ENCODE measurements around the gene RPL18A. TPM values are rescaled to one million over a fixed set of nuclear protein-coding genes. Genes with fewer than 3 reads are reported as not detected.
"Not testable (repeated sequence)": the region's sequence is repeated elsewhere in the genome, so short reads cannot be mapped to it uniquely, and the experiment has no call there.

Gene RPL18A
- total and polyA plus RNA-seq, 2 donors from 2014 or later, result 1,282 to 1,707 TPM

DNA sequence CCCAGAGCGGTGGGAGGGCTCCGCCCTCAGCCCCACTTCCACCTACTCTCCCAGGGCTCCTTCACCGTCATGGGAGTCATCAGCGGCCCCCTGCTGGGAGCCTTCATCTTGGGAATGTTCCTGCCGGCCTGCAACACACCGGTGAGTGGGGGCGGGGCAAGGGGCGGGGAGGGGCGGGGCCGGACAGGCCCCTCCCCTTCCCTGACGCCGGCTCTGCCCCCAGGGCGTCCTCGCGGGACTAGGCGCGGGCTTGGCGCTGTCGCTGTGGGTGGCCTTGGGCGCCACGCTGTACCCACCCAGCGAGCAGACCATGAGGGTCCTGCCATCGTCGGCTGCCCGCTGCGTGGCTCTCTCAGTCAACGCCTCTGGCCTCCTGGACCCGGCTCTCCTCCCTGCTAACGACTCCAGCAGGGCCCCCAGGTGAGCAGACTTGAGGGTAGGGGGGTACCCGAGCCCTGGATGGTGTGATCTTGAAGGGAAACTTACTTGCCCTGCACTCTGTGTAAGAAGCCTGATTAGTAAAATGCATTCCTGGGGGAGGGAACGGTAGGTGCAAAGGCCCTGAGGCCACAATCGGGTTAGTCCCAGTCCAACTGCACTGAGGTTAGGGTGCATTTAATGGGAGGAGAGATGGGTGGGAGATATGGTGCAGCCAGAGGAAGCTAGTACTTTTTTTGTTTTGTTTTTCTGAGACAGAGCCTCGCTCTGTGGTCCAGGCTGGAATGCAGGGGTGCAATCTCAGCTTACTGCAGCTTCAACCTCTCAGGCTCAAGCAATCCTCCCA lies 24.1 kb downstream of the RPL18A start:
- no peak for DNase-seq
- no peaks in the 10 kb centered on the region for H3K27me3 ChIP-seq (ENCODE audit: control insufficient read depth, insufficient read depth, low read length)
- no peaks in the 10 kb centered on the region for H3K9me3 ChIP-seq (ENCODE audit: control insufficient read depth in 2 of 3, insufficient read depth in 1 of 3, low read length in 3 of 3)
- intact Hi-C loops (cut with DNase I), result no loop called here
- H3K27ac ChIP-seq (ENCODE audit: low read depth in 2 of 2, low read length in 2 of 2), result no peak overlapping the region
- H3K36me3 ChIP-seq (ENCODE audit: control insufficient read depth in 2 of 3, insufficient read depth in 3 of 3, low read length in 3 of 3), result no peaks in the 10 kb centered on the region
- H3K4me3 ChIP-seq (ENCODE audit: low read length in 3 of 3), result no peak overlapping the region
- H3K4me1 ChIP-seq (ENCODE audit: control insufficient read depth in 2 of 3, insufficient read depth in 2 of 3, low read depth in 1 of 3, low read length in 3 of 3), result no peaks in the 10 kb centered on the region
- H3K9ac ChIP-seq (ENCODE audit: low read length in 3 of 3), result no peak overlapping the region
- TF ChIP-seq, protein P1, sequence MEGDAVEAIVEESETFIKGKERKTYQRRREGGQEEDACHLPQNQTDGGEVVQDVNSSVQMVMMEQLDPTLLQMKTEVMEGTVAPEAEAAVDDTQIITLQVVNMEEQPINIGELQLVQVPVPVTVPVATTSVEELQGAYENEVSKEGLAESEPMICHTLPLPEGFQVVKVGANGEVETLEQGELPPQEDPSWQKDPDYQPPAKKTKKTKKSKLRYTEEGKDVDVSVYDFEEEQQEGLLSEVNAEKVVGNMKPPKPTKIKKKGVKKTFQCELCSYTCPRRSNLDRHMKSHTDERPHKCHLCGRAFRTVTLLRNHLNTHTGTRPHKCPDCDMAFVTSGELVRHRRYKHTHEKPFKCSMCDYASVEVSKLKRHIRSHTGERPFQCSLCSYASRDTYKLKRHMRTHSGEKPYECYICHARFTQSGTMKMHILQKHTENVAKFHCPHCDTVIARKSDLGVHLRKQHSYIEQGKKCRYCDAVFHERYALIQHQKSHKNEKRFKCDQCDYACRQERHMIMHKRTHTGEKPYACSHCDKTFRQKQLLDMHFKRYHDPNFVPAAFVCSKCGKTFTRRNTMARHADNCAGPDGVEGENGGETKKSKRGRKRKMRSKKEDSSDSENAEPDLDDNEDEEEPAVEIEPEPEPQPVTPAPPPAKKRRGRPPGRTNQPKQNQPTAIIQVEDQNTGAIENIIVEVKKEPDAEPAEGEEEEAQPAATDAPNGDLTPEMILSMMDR (IDR thresholded peaks at IDR 0.05; ENCODE audit: borderline replicate concordance, extremely low read depth, insufficient read depth), result no peak
- FAIRE-seq, result no peak

DNA sequence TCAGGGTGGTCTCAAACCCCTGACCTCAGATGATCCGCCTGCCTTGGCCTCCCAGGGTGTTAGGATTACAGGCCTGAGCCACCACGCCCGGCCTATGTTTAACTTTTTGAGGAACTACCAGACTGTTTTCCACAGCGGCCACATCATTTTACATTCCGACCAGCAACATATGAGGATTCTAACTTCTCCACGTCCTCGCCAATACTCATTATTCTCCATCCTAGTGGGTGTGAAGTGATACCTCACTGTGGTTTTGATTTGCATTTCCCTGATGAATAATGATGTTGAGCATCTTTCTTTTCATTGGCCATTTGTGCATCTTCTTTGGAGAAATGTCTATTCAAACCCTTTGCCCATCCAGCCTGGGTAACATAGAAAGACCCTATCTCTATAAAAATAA lies 26.8 kb downstream of the RPL18A start:
- intact Hi-C loops (cut with DNase I), result no loop called here
- FAIRE-seq, result no peak

DNA sequence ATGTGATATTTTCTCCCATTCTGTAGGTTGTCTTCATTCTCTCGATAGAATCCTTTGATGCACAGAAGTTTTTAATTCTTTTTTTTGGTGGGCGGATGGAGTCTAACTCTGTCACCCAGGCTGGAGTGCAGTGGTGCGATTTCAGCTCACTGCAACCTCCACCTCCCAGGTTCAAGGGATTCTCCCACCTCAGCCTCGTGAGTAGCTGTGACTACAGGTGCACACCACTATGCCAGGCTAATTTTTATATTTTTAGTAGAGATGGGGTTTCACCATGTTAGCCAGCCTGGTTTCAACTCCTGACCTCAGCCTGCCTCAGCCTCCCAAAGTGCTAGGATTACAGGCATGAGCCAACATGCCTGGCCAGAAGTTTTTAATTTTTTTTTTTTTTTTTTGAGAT lies 27.5 kb downstream of the RPL18A start:
- H3K27me3 ChIP-seq (ENCODE audit: control insufficient read depth, insufficient read depth, low read length); H3K9ac ChIP-seq (ENCODE audit: low read length in 3 of 3); H3K9me3 ChIP-seq (ENCODE audit: control insufficient read depth in 2 of 3, insufficient read depth in 1 of 3, low read length in 3 of 3); H3K4me1 ChIP-seq (ENCODE audit: control insufficient read depth in 2 of 3, insufficient read depth in 2 of 3, low read depth in 1 of 3, low read length in 3 of 3); H3K36me3 ChIP-seq (ENCODE audit: control insufficient read depth in 2 of 3, insufficient read depth in 3 of 3, low read length in 3 of 3); H3K27ac ChIP-seq (ENCODE audit: low read depth in 2 of 2, low read length in 2 of 2); intact Hi-C loops (cut with DNase I); DNase-seq; FAIRE-seq; H3K4me3 ChIP-seq (ENCODE audit: low read length in 3 of 3): not testable (repeated sequence)

More for the DNA sequence above, 26.8 kb downstream of the RPL18A start:
- DNase-seq, result no peak
- Histone ChIP-seq H3K36me3 (ENCODE audit: control insufficient read depth in 2 of 3, insufficient read depth in 3 of 3, low read length in 3 of 3) (no peaks in the 10 kb centered on the region), H3K4me1 (ENCODE audit: control insufficient read depth in 2 of 3, insufficient read depth in 2 of 3, low read depth in 1 of 3, low read length in 3 of 3) (no peaks in the 10 kb centered on the region), H3K27ac (ENCODE audit: low read depth in 2 of 2, low read length in 2 of 2) (no peak overlapping the region), H3K9me3 (ENCODE audit: control insufficient read depth in 2 of 3, insufficient read depth in 1 of 3, low read length in 3 of 3) (no peaks in the 10 kb centered on the region), H3K9ac (ENCODE audit: low read length in 3 of 3) (no peak overlapping the region), H3K27me3 (ENCODE audit: control insufficient read depth, insufficient read depth, low read length) (no peaks in the 10 kb centered on the region), H3K4me3 (ENCODE audit: low read length in 3 of 3) (no peak overlapping the region)
- TF ChIP-seq, protein P1 (IDR thresholded peaks at IDR 0.05; ENCODE audit: borderline replicate concordance, extremely low read depth, insufficient read depth), result no peak

DNA sequence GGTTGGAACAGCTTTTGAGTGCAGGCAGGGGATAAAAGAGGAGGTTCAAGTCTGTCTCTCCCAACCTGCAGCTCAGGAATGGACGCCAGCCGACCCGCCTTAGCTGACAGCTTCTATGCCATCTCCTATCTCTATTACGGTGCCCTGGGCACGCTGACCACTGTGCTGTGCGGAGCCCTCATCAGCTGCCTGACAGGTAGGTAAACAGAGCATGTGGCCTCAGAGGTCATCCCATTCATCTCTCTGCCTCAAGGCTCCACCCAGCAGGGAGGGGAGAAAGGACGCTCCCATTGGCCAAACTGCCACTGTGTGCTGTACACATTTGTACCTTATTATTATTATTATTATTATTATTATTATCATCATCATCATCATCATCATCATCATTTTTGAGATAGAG lies 28.6 kb downstream of the RPL18A start:
- no peak for FAIRE-seq
- no peak for DNase-seq
- no peaks in the 10 kb centered on the region for H3K9me3 ChIP-seq (ENCODE audit: control insufficient read depth in 2 of 3, insufficient read depth in 1 of 3, low read length in 3 of 3)
- TF ChIP-seq, protein P1 (IDR thresholded peaks at IDR 0.05; ENCODE audit: borderline replicate concordance, extremely low read depth, insufficient read depth), result no peak
- H3K9ac ChIP-seq (ENCODE audit: low read length in 3 of 3), result no peak overlapping the region
- no peak overlapping the region for H3K27ac ChIP-seq (ENCODE audit: low read depth in 2 of 2, low read length in 2 of 2)
- no peaks in the 10 kb centered on the region for H3K4me1 ChIP-seq (ENCODE audit: control insufficient read depth in 2 of 3, insufficient read depth in 2 of 3, low read depth in 1 of 3, low read length in 3 of 3)
- no peaks in the 10 kb centered on the region for H3K27me3 ChIP-seq (ENCODE audit: control insufficient read depth, insufficient read depth, low read length)
- intact Hi-C loops (cut with DNase I), result no loop called here
- H3K36me3 ChIP-seq (ENCODE audit: control insufficient read depth in 2 of 3, insufficient read depth in 3 of 3, low read length in 3 of 3), result no peaks in the 10 kb centered on the region
- no peak overlapping the region for H3K4me3 ChIP-seq (ENCODE audit: low read length in 3 of 3)

Measured in kidney (tissue), 14 donors.